ENCODE results near the gene ESYT1. TPM values are rescaled to one million over a fixed set of nuclear protein-coding genes. Genes with fewer than 3 reads are reported as not detected.

Gene ESYT1
- total and polyA plus RNA-seq, 2 donors: 39.2 to 63.4 TPM

GRCh38 chr12:56082382-56082781 lies 45.7 kb upstream of the ESYT1 start:
- no peak overlapping the region for H3K27ac ChIP-seq (ENCODE audit: low read depth in 1 of 2, low read length in 1 of 2)
- H3K36me3 ChIP-seq (ENCODE audit: control insufficient read depth in 2 of 2, insufficient read depth in 2 of 2, low read length in 1 of 2): no peaks in the 10 kb centered on the region
- WGBS: 92% methylated on average over 2 of the region's 2 CpGs
- no peak overlapping the region for H3K4me3 ChIP-seq (ENCODE audit: low read length in 2 of 2)
- peaks cover 16 to 22% of the 10 kb centered on the region in 2 donors for H3K4me1 ChIP-seq (ENCODE audit: control insufficient read depth in 2 of 2, insufficient read depth in 2 of 2, low read length in 2 of 2)
- no peak for DNase-seq (ENCODE audit: low read depth in 6 of 9, low spot score in 9 of 9)
- H3K9me3 ChIP-seq (ENCODE audit: control insufficient read depth in 2 of 2, insufficient read depth in 1 of 2, low read length in 1 of 2): peaks cover 0 to 12% of the 10 kb centered on the region in 2 donors
- peaks cover 25 to 75% of the 10 kb centered on the region in 2 donors for H3K27me3 ChIP-seq (ENCODE audit: control insufficient read depth in 2 of 2, insufficient read depth in 1 of 2, low read length in 1 of 2)

GRCh38 chr12:56082967-56083366 lies 45.1 kb upstream of the ESYT1 start:
- Histone ChIP-seq H3K4me1 (ENCODE audit: control insufficient read depth in 2 of 2, insufficient read depth in 2 of 2, low read length in 2 of 2) (peaks cover 16 to 22% of the 10 kb centered on the region in 2 donors), H3K4me3 (ENCODE audit: low read length in 2 of 2) (no peak overlapping the region), H3K9me3 (ENCODE audit: control insufficient read depth in 2 of 2, insufficient read depth in 1 of 2, low read length in 1 of 2) (peaks cover 0 to 12% of the 10 kb centered on the region in 2 donors), H3K36me3 (ENCODE audit: control insufficient read depth in 2 of 2, insufficient read depth in 2 of 2, low read length in 1 of 2) (no peaks in the 10 kb centered on the region), H3K27ac (ENCODE audit: low read depth in 1 of 2, low read length in 1 of 2) (no peak overlapping the region), H3K27me3 (ENCODE audit: control insufficient read depth in 2 of 2, insufficient read depth in 1 of 2, low read length in 1 of 2) (peaks cover 25 to 69% of the 10 kb centered on the region in 2 donors)
- 93% methylated on average over 3 of the region's 3 CpGs for WGBS
- no peak for DNase-seq (ENCODE audit: low read depth in 6 of 9, low spot score in 9 of 9)

GRCh38 chr12:56084958-56085543 lies 43.0 kb upstream of the ESYT1 start:
- H3K4me1 ChIP-seq (ENCODE audit: control insufficient read depth in 2 of 2, insufficient read depth in 2 of 2, low read length in 2 of 2): peaks cover 6 to 8% of the 10 kb centered on the region in 2 donors
- peak in 1 of 9 donors; percentile 26 for DNase-seq (ENCODE audit: low read depth in 6 of 9, low spot score in 9 of 9)
- peaks cover 14 to 48% of the 10 kb centered on the region in 2 donors for H3K27me3 ChIP-seq (ENCODE audit: control insufficient read depth in 2 of 2, insufficient read depth in 1 of 2, low read length in 1 of 2)
- no peak overlapping the region for H3K27ac ChIP-seq (ENCODE audit: low read depth in 1 of 2, low read length in 1 of 2)
- H3K36me3 ChIP-seq (ENCODE audit: control insufficient read depth in 2 of 2, insufficient read depth in 2 of 2, low read length in 1 of 2): no peaks in the 10 kb centered on the region
- no peak overlapping the region for H3K4me3 ChIP-seq (ENCODE audit: low read length in 2 of 2)
- WGBS: 91% methylated on average over 15 of the region's 15 CpGs
- H3K9me3 ChIP-seq (ENCODE audit: control insufficient read depth in 2 of 2, insufficient read depth in 1 of 2, low read length in 1 of 2): peaks cover 0 to 8% of the 10 kb centered on the region in 2 donors

- Histone ChIP-seq H3K4me3 (ENCODE audit: low read length in 2 of 2) (no peak overlapping the region), H3K27me3 (ENCODE audit: control insufficient read depth in 2 of 2, insufficient read depth in 1 of 2, low read length in 1 of 2) (peaks cover 3 to 38% of the 10 kb centered on the region in 2 donors), H3K27ac (ENCODE audit: low read depth in 1 of 2, low read length in 1 of 2) (no peak overlapping the region), H3K4me1 (ENCODE audit: control insufficient read depth in 2 of 2, insufficient read depth in 2 of 2, low read length in 2 of 2) (no peaks in the 10 kb centered on the region), H3K9me3 (ENCODE audit: control insufficient read depth in 2 of 2, insufficient read depth in 1 of 2, low read length in 1 of 2) (no peaks in the 10 kb centered on the region), H3K36me3 (ENCODE audit: control insufficient read depth in 2 of 2, insufficient read depth in 2 of 2, low read length in 1 of 2) (no peaks in the 10 kb centered on the region)
- 89% methylated on average over 3 of the region's 3 CpGs for WGBS
- DNase-seq (ENCODE audit: low read depth in 6 of 9, low spot score in 9 of 9): no peak
Observed at GRCh38 chr12:56086096-56086495, 42.0 kb upstream of the ESYT1 start.

GRCh38 chr12:56086608-56087007 lies 41.5 kb upstream of the ESYT1 start:
- Histone ChIP-seq H3K27ac (ENCODE audit: low read depth in 1 of 2, low read length in 1 of 2) (no peak overlapping the region), H3K4me3 (ENCODE audit: low read length in 2 of 2) (no peak overlapping the region), H3K36me3 (ENCODE audit: control insufficient read depth in 2 of 2, insufficient read depth in 2 of 2, low read length in 1 of 2) (no peaks in the 10 kb centered on the region), H3K9me3 (ENCODE audit: control insufficient read depth in 2 of 2, insufficient read depth in 1 of 2, low read length in 1 of 2) (no peaks in the 10 kb centered on the region), H3K27me3 (ENCODE audit: control insufficient read depth in 2 of 2, insufficient read depth in 1 of 2, low read length in 1 of 2) (peaks cover 0 to 32% of the 10 kb centered on the region in 2 donors), H3K4me1 (ENCODE audit: control insufficient read depth in 2 of 2, insufficient read depth in 2 of 2, low read length in 2 of 2) (no peaks in the 10 kb centered on the region)
- WGBS: 93% methylated on average over 6 of the region's 6 CpGs
- DNase-seq (ENCODE audit: low read depth in 6 of 9, low spot score in 9 of 9): no peak

GRCh38 chr12:56087220-56087619 lies 40.8 kb upstream of the ESYT1 start:
- no peaks in the 10 kb centered on the region for H3K36me3 ChIP-seq (ENCODE audit: control insufficient read depth in 2 of 2, insufficient read depth in 2 of 2, low read length in 1 of 2)
- WGBS: 97% methylated on average over 6 of the region's 6 CpGs
- no peaks in the 10 kb centered on the region for H3K9me3 ChIP-seq (ENCODE audit: control insufficient read depth in 2 of 2, insufficient read depth in 1 of 2, low read length in 1 of 2)
- no peak overlapping the region for H3K4me3 ChIP-seq (ENCODE audit: low read length in 2 of 2)
- H3K4me1 ChIP-seq (ENCODE audit: control insufficient read depth in 2 of 2, insufficient read depth in 2 of 2, low read length in 2 of 2): no peaks in the 10 kb centered on the region
- peaks cover 0 to 26% of the 10 kb centered on the region in 2 donors for H3K27me3 ChIP-seq (ENCODE audit: control insufficient read depth in 2 of 2, insufficient read depth in 1 of 2, low read length in 1 of 2)
- DNase-seq (ENCODE audit: low read depth in 6 of 9, low spot score in 9 of 9): no peak
- H3K27ac ChIP-seq (ENCODE audit: low read depth in 1 of 2, low read length in 1 of 2): no peak overlapping the region

- DNase-seq (ENCODE audit: low read depth in 6 of 9, low spot score in 9 of 9): no peak
- Histone ChIP-seq H3K4me3 (ENCODE audit: low read length in 2 of 2) (no peak overlapping the region), H3K27me3 (ENCODE audit: control insufficient read depth in 2 of 2, insufficient read depth in 1 of 2, low read length in 1 of 2) (peaks cover 2 to 14% of the 10 kb centered on the region in 2 donors), H3K9me3 (ENCODE audit: control insufficient read depth in 2 of 2, insufficient read depth in 1 of 2, low read length in 1 of 2) (no peaks in the 10 kb centered on the region), H3K36me3 (ENCODE audit: control insufficient read depth in 2 of 2, insufficient read depth in 2 of 2, low read length in 1 of 2) (no peaks in the 10 kb centered on the region), H3K4me1 (ENCODE audit: control insufficient read depth in 2 of 2, insufficient read depth in 2 of 2, low read length in 2 of 2) (peaks cover 3 to 6% of the 10 kb centered on the region in 2 donors), H3K27ac (ENCODE audit: low read depth in 1 of 2, low read length in 1 of 2) (no peak overlapping the region)
- WGBS: 95% methylated on average over 6 of the region's 6 CpGs
Observed at GRCh38 chr12:56097738-56098137, 30.3 kb upstream of the ESYT1 start.

GRCh38 chr12:56098592-56098991 lies 29.5 kb upstream of the ESYT1 start:
- Histone ChIP-seq H3K27me3 (ENCODE audit: control insufficient read depth in 2 of 2, insufficient read depth in 1 of 2, low read length in 1 of 2) (peaks cover 2 to 11% of the 10 kb centered on the region in 2 donors), H3K4me3 (ENCODE audit: low read length in 2 of 2) (no peak overlapping the region), H3K36me3 (ENCODE audit: control insufficient read depth in 2 of 2, insufficient read depth in 2 of 2, low read length in 1 of 2) (no peaks in the 10 kb centered on the region), H3K9me3 (ENCODE audit: control insufficient read depth in 2 of 2, insufficient read depth in 1 of 2, low read length in 1 of 2) (no peaks in the 10 kb centered on the region), H3K27ac (ENCODE audit: low read depth in 1 of 2, low read length in 1 of 2) (no peak overlapping the region), H3K4me1 (ENCODE audit: control insufficient read depth in 2 of 2, insufficient read depth in 2 of 2, low read length in 2 of 2) (peaks cover 9 to 15% of the 10 kb centered on the region in 2 donors)
- DNase-seq (ENCODE audit: low read depth in 6 of 9, low spot score in 9 of 9): no peak
- WGBS: 94% methylated on average over 3 of the region's 3 CpGs

GRCh38 chr12:56099787-56100186 lies 28.3 kb upstream of the ESYT1 start:
- no peak for DNase-seq (ENCODE audit: low read depth in 6 of 9, low spot score in 9 of 9)
- no peak overlapping the region for H3K4me3 ChIP-seq (ENCODE audit: low read length in 2 of 2)
- H3K4me1 ChIP-seq (ENCODE audit: control insufficient read depth in 2 of 2, insufficient read depth in 2 of 2, low read length in 2 of 2): peaks cover 9 to 17% of the 10 kb centered on the region in 2 donors
- H3K27ac ChIP-seq (ENCODE audit: low read depth in 1 of 2, low read length in 1 of 2): no peak overlapping the region
- WGBS: over 99% methylated on average over 4 of the region's 4 CpGs
- H3K9me3 ChIP-seq (ENCODE audit: control insufficient read depth in 2 of 2, insufficient read depth in 1 of 2, low read length in 1 of 2): peaks cover 0 to 5% of the 10 kb centered on the region in 2 donors
- H3K27me3 ChIP-seq (ENCODE audit: control insufficient read depth in 2 of 2, insufficient read depth in 1 of 2, low read length in 1 of 2): peaks cover 2 to 11% of the 10 kb centered on the region in 2 donors
- H3K36me3 ChIP-seq (ENCODE audit: control insufficient read depth in 2 of 2, insufficient read depth in 2 of 2, low read length in 1 of 2): no peaks in the 10 kb centered on the region

All from thymus (tissue), 11 donors.